ENCODE data around the gene ZNF398.
"Not testable (repeated sequence)": the region's sequence is repeated elsewhere in the genome, so short reads cannot be mapped to it uniquely, and the experiment has no call there.

Gene ZNF398, protein sequence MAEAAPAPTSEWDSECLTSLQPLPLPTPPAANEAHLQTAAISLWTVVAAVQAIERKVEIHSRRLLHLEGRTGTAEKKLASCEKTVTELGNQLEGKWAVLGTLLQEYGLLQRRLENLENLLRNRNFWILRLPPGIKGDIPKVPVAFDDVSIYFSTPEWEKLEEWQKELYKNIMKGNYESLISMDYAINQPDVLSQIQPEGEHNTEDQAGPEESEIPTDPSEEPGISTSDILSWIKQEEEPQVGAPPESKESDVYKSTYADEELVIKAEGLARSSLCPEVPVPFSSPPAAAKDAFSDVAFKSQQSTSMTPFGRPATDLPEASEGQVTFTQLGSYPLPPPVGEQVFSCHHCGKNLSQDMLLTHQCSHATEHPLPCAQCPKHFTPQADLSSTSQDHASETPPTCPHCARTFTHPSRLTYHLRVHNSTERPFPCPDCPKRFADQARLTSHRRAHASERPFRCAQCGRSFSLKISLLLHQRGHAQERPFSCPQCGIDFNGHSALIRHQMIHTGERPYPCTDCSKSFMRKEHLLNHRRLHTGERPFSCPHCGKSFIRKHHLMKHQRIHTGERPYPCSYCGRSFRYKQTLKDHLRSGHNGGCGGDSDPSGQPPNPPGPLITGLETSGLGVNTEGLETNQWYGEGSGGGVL

GRCh38 chr7:149147072-149147751 lies at the start of gene ZNF398:
Gene ZNF398, plus strand, starts transcription at chr7:149147453. Its CDS starts 290 bp downstream, at chr7:149147743.
- DNase-seq (ENCODE audit: extremely low read depth in 1 of 2, low read depth in 1 of 2) = peak; percentile 45 to 73

GRCh38 chr7:149099058-149099457 lies 48.2 kb upstream of the ZNF398 start:
- no peak for DNase-seq (ENCODE audit: extremely low read depth in 1 of 2, low read depth in 1 of 2)

DNA sequence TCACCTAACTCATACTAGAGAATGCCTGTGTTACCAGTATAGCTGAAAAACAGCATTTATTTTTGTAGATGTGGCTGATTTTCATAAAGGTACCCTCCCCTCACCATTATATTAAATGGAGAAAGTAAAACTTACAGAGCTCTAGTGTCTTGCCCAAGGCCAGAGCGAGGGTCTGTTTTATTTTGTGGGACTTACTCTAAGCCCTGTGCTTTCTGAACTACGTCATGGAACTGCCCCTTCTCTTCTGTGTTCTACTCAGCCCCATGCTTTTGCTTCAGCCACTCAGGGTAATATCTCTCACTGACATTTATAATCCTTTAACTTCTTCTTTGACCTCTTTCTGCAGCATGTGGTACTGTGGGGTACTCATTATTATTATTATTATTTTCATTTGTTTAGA lies 46.4 kb upstream of the ZNF398 start:
- no peak for DNase-seq (ENCODE audit: extremely low read depth in 1 of 2, low read depth in 1 of 2)

GRCh38 chr7:149102666-149103065 lies 44.6 kb upstream of the ZNF398 start:
- no peak for DNase-seq (ENCODE audit: extremely low read depth in 1 of 2, low read depth in 1 of 2)

DNA sequence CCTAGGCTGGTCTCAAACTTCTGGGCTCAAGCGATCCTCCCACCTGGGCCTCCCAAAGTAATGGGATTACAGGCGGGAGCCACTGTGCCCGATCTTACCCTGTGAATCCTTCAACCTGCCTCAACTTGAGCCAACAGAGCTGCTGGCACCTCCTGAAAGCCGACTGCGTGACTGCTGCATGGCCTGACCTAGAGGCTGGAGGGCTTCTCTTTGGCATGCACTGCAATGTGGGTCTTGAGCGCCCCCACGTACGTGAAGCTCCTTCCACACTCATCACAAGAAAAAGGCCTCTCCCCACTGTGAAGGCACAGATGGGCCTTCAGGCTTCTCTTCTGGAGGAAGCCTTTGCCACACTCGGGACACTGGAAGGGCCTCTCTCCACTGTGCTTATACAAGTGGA lies 43.8 kb upstream of the ZNF398 start:
- no peak for DNase-seq (ENCODE audit: extremely low read depth in 1 of 2, low read depth in 1 of 2)

DNA sequence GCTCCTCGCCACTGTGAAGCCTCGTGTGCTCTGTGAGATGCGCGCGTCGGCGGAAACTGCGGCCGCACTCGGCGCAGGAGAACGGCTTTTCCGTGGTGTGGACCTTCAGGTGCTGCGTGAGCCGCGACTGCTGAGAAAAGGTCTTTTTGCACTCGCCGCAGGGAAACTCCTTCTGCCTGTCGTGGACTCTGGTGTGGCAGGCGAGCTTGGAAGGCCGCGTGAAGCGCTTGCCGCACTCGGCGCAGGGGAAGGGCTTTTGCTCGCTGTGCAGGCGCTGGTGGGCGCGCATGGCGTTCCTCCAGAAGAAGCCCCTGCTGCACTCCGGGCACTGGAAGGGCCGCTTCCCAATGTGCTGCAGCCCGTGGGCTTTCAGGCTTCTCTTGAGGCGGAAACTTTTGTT lies 43.0 kb upstream of the ZNF398 start:
- no peak for DNase-seq (ENCODE audit: extremely low read depth in 1 of 2, low read depth in 1 of 2)

GRCh38 chr7:149104749-149105148 lies 42.5 kb upstream of the ZNF398 start:
- no peak for DNase-seq (ENCODE audit: extremely low read depth in 1 of 2, low read depth in 1 of 2)

- DNase-seq (ENCODE audit: extremely low read depth in 1 of 2, low read depth in 1 of 2) = no peak
Measured at GRCh38 chr7:149109969-149110368, 37.3 kb upstream of the ZNF398 start.

DNA sequence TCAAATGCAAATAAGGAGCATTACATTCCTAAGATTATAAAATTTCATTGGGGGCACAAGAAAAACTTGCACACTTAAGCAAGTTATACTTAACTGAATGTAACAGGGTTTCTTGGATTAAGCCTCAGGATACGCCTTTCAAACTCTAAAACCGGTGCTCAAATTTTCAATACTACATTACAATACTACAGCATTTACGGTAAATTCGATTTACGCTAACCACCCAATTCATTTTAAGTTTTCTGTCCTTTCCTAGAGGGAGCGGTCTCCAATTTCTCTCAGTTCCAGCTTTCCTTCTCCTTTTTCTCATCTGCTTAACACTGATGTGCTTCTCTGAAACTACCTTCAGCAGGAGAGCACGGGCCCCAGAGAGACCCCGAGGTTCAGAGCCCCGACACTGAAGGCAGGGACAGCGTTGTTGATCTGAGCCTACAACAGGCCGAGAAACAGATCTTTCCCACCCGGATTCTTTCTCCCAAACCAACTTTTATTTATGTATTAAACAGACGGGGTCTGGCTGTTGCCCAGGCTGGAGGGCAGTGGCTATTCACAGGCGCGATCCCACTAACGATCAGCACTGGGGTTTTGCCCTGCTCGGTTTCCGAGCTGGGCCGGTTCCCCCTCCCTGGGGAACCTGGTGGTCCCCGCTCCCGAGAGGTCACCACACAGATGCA lies 21.9 kb upstream of the ZNF398 start:
- no peak for DNase-seq (ENCODE audit: extremely low read depth in 1 of 2, low read depth in 1 of 2)

GRCh38 chr7:149125863-149126661 lies 21.2 kb upstream of the ZNF398 start, which contains the start of gene ZNF425:
Gene ZNF425, minus strand, starts transcription at chr7:149126324. Its CDS starts 111 bp downstream, at chr7:149126213.
- DNase-seq (ENCODE audit: extremely low read depth in 1 of 2, low read depth in 1 of 2) = peak; percentile 78 to 95

GRCh38 chr7:149126662-149127266 lies 20.5 kb upstream of the ZNF398 start:
- peak in 1 of 2 donors; percentile 36 for DNase-seq (ENCODE audit: extremely low read depth in 1 of 2, low read depth in 1 of 2)

GRCh38 chr7:149130572-149131198 lies 16.6 kb upstream of the ZNF398 start:
- DNase-seq (ENCODE audit: extremely low read depth in 1 of 2, low read depth in 1 of 2) = no peak

DNA sequence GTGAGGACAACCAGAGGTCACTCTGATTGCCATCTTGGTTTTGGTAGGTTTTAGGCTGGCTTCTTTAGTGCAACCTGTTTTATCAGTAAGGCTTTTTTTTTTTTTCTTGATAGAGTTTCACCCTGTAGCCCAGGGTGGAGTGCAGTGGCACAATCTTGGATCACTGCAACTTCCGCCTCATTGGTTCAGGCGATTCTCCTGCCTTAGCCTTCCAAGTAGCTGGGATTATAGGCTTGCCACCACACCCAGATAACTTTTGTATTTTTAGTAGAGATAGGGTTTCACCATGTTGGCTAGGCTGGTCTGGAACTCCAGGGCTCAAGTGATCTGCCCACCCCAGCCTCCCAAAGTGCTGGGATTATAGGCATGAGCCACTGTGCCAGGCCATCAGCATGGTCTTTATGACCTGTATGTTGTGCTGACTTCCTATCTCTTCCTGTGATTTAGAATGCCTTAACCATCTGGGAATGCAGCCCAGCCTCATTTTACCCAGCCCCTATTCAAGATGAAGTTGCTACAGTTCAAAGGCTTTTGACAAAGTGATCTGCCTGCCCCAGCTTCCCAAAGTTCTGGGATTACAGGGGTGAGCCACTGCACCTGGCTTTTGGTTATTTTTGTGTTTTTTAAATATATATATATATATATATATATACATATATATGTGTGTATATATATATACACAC lies 14.1 kb upstream of the ZNF398 start:
- DNase-seq (ENCODE audit: extremely low read depth in 1 of 2, low read depth in 1 of 2) = no peak

- DNase-seq (ENCODE audit: extremely low read depth in 1 of 2, low read depth in 1 of 2) = no peak
Measured at GRCh38 chr7:149136118-149136517, 11.1 kb upstream of the ZNF398 start.

- DNase-seq (ENCODE audit: extremely low read depth in 1 of 2, low read depth in 1 of 2) = no peak
Measured at GRCh38 chr7:149140831-149141230, 6.4 kb upstream of the ZNF398 start.

- no peak for DNase-seq (ENCODE audit: extremely low read depth in 1 of 2, low read depth in 1 of 2)
Measured at GRCh38 chr7:149141893-149142292, 5.4 kb upstream of the ZNF398 start.

GRCh38 chr7:149144436-149144922 lies 2.8 kb upstream of the ZNF398 start:
- not testable (repeated sequence) for DNase-seq (ENCODE audit: extremely low read depth in 1 of 2, low read depth in 1 of 2)

- DNase-seq (ENCODE audit: extremely low read depth in 1 of 2, low read depth in 1 of 2) = no peak
Measured at GRCh38 chr7:149145031-149145845, 2.0 kb upstream of the ZNF398 start.

Measured in activated CD8-positive, alpha-beta memory T cell treated with anti-CD3 and anti-CD28 coated beads for 1 hour (primary cell).